ENCODE results near the gene ROPN1B.
"Not testable (repeated sequence)": the region's sequence is repeated elsewhere in the genome, so short reads cannot be mapped to it uniquely, and the experiment has no call there.

DNA sequence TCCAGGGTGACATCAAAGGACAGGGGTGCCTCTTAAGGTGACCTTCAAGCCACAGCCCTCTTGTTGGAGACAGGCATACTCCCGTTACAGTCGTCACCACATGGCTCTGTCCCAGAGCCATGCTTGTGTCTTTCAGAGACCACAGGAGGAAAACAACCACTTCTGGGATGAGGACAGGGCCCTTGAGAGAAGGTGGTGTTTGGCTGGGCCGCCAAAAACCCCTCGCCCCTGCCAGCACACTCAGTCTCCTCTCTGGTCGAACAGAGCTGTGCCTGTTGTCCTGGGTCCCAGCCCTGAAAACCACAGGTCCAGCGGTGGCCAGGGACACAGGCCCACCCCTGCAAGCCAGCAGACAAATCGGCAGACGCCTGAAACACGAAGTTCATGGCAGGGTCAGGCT lies 44.7 kb upstream of the ROPN1B start:
- TF ChIP-seq, protein P1, sequence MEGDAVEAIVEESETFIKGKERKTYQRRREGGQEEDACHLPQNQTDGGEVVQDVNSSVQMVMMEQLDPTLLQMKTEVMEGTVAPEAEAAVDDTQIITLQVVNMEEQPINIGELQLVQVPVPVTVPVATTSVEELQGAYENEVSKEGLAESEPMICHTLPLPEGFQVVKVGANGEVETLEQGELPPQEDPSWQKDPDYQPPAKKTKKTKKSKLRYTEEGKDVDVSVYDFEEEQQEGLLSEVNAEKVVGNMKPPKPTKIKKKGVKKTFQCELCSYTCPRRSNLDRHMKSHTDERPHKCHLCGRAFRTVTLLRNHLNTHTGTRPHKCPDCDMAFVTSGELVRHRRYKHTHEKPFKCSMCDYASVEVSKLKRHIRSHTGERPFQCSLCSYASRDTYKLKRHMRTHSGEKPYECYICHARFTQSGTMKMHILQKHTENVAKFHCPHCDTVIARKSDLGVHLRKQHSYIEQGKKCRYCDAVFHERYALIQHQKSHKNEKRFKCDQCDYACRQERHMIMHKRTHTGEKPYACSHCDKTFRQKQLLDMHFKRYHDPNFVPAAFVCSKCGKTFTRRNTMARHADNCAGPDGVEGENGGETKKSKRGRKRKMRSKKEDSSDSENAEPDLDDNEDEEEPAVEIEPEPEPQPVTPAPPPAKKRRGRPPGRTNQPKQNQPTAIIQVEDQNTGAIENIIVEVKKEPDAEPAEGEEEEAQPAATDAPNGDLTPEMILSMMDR (IDR thresholded peaks at IDR 0.05): not testable (repeated sequence)
- TF ChIP-seq POLR2A (IDR thresholded peaks at IDR 0.05): not testable (repeated sequence)

Measured in esophagus squamous epithelium (tissue), 4 donors.